Activated T-cell treated with anti-CD3 and anti-CD28 coated beads, Interleukin-2, amount 50 U/mL, for 4 hours (primary cell): ENCODE measurements around the gene DMD. TPM values are rescaled to one million over a fixed set of nuclear protein-coding genes. Genes with fewer than 3 reads are reported as not detected.

Experiments used
- ATAC-seq, 2 donors: fragments of 200-7000 bp; cut with Tn5 transposase; one replicate each; pipeline ENCODE4 v1.10.0; 2021
- DNase-seq: peaks from one replicate; pipeline ENCODE4 v3.0.0-alpha.2; 2020
- H3K27me3 Mint-ChIP-seq: one replicate; pipeline ENCODE4 v1.8.0; 2021; ENCODE audit warnings: low read depth, mixed read lengths
- H3K36me3 Mint-ChIP-seq: one replicate; pipeline ENCODE4 v1.8.0; 2022; ENCODE audit warnings: mixed read lengths; ENCODE audit not compliant: insufficient read depth
- H3K4me1 Mint-ChIP-seq: one replicate; pipeline ENCODE4 v1.8.0; 2021; ENCODE audit warnings: low read depth, mixed read lengths
- H3K4me3 Mint-ChIP-seq: one replicate; pipeline ENCODE4 v1.8.0; 2021; ENCODE audit warnings: mild to moderate bottlenecking, moderate library complexity, mixed read lengths
- H3K9me3 Mint-ChIP-seq: one replicate; pipeline ENCODE4 v1.8.0; 2021; ENCODE audit warnings: mixed read lengths
- total RNA-seq, 3 donors: library from RNA; stranded (reverse); gene quantifications; one replicate each; pipeline ENCODE4 v1.2.1, GENCODE V29; 2021

DMD gene
- total RNA-seq, 3 donors from 2014 or later: 0.29 to 1.4 (median 0.40) TPM

GRCh38 chrX:32644476-32645245 lies 566.7 kb downstream of the DMD start:
- Mint-ChIP-seq H3K9me3 (peaks cover 4% of the 10 kb centered on the region), H3K4me3 (no peak overlapping the region), H3K36me3 (no peaks in the 10 kb centered on the region), H3K27me3 (no peaks in the 10 kb centered on the region), H3K4me1 (no peaks in the 10 kb centered on the region)
- DNase-seq (no peak), ATAC-seq (no peak)

GRCh38 chrX:32642283-32642682 lies 569.1 kb downstream of the DMD start:
- H3K4me3 Mint-ChIP-seq: no peak overlapping the region
- H3K9me3 Mint-ChIP-seq: peaks cover 4% of the 10 kb centered on the region
- H3K27me3 Mint-ChIP-seq: no peaks in the 10 kb centered on the region
- DNase-seq (no peak), ATAC-seq (no peak)
- no peaks in the 10 kb centered on the region for H3K36me3 Mint-ChIP-seq
- no peaks in the 10 kb centered on the region for H3K4me1 Mint-ChIP-seq

DNA sequence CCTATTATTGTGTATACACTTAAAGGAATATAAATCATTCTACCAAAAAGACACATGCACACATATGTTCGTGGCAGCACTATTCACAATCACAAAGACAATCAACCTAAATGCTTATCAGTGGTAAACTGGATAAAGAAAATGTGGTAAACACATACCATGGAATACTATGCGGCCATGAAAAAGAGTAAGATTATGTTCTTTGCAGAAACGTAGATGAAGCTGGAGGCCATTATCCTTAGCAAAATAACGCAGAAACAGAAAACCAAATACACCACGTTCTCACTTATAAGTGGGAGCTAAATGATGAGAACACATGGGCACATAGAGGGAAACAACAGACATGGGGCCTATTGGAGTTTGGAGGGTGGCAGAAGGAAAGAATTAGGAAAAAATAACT lies 593.2 kb downstream of the DMD start:
- Mint-ChIP-seq H3K4me3 (no peak overlapping the region), H3K4me1 (no peaks in the 10 kb centered on the region), H3K9me3 (no peaks in the 10 kb centered on the region), H3K36me3 (no peaks in the 10 kb centered on the region), H3K27me3 (no peaks in the 10 kb centered on the region)
- ATAC-seq (no peak), DNase-seq (no peak)

GRCh38 chrX:32614707-32615106 lies 596.6 kb downstream of the DMD start:
- H3K9me3 Mint-ChIP-seq: no peaks in the 10 kb centered on the region
- H3K4me1 Mint-ChIP-seq: no peaks in the 10 kb centered on the region
- H3K4me3 Mint-ChIP-seq: no peak overlapping the region
- ATAC-seq: no peak
- no peaks in the 10 kb centered on the region for H3K27me3 Mint-ChIP-seq
- DNase-seq: no peak
- no peaks in the 10 kb centered on the region for H3K36me3 Mint-ChIP-seq

DNA sequence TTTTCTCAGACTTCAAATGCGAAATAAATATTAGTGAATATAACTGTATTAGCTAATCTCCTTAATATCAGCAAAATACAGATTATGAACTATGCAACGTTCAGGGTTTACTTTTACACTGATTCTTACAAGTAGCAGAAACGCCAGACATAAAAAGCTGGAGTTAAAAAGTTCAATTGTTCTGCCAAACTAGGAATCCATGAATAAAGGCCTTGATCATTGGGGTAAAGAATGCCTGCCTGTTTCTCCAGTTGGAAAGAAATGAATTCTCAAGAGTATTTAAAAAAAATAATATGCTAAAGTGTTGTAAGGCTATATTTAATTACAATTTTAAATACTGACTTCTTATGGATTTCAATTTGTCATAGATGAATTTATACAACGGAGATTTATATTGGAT lies 612.2 kb downstream of the DMD start:
- no peak for ATAC-seq
- no peak for DNase-seq
- no peaks in the 10 kb centered on the region for H3K4me1 Mint-ChIP-seq
- H3K4me3 Mint-ChIP-seq: no peak overlapping the region
- peaks cover 3% of the 10 kb centered on the region for H3K9me3 Mint-ChIP-seq
- no peaks in the 10 kb centered on the region for H3K36me3 Mint-ChIP-seq
- H3K27me3 Mint-ChIP-seq: no peaks in the 10 kb centered on the region

DNA sequence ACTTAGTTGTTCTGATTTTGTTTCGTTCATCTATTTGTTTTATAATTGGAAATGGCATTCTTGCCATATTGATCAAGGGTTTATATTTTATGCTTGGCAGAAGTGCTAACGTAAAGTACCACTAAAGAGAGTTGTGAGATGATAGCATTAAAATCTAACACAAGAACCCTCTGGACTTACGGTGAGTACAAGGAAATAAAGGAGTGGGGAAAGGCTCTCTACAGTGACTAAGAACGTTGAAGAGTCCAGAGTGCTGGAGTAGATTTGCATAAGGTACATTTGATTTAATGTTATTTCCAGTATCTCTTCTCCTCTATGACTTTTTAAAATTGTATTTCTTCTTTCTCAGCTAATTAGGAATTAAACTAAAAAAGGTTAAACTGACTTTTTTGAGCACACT lies 612.6 kb downstream of the DMD start:
- ATAC-seq (no peak), DNase-seq (no peak)
- Mint-ChIP-seq H3K9me3 (peaks cover 3% of the 10 kb centered on the region), H3K27me3 (no peaks in the 10 kb centered on the region), H3K4me3 (no peak overlapping the region), H3K36me3 (no peaks in the 10 kb centered on the region), H3K4me1 (no peaks in the 10 kb centered on the region)

- Mint-ChIP-seq H3K27me3 (no peaks in the 10 kb centered on the region), H3K36me3 (no peaks in the 10 kb centered on the region), H3K4me1 (no peaks in the 10 kb centered on the region), H3K4me3 (no peak overlapping the region), H3K9me3 (peaks cover 2% of the 10 kb centered on the region)
- ATAC-seq (no peak), DNase-seq (no peak)
Measured at GRCh38 chrX:32597777-32598176, 613.6 kb downstream of the DMD start.

DNA sequence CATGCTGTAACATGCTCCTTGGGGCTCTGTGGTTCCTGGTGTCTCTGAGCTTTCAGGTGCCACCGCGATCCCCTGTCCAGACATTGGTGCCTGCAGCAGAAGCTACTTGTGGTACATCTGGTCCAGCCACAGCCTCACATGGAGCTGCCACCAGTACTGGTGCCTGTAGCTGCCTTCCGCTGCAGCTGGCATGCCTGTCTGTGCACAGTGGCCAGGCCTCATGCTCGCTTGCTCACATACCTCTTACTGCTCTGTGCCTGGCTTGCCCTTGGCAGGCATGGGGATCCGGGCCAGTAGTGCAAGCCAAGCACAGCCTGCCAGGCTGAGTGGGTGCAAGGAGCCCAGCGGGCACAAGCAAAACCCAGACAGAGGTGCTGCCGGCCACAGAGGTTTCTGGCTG lies 618.6 kb downstream of the DMD start:
- no peaks in the 10 kb centered on the region for H3K36me3 Mint-ChIP-seq
- H3K4me3 Mint-ChIP-seq: no peak overlapping the region
- ATAC-seq (no peak), DNase-seq (no peak)
- no peaks in the 10 kb centered on the region for H3K27me3 Mint-ChIP-seq
- no peaks in the 10 kb centered on the region for H3K4me1 Mint-ChIP-seq
- H3K9me3 Mint-ChIP-seq: no peaks in the 10 kb centered on the region

DNA sequence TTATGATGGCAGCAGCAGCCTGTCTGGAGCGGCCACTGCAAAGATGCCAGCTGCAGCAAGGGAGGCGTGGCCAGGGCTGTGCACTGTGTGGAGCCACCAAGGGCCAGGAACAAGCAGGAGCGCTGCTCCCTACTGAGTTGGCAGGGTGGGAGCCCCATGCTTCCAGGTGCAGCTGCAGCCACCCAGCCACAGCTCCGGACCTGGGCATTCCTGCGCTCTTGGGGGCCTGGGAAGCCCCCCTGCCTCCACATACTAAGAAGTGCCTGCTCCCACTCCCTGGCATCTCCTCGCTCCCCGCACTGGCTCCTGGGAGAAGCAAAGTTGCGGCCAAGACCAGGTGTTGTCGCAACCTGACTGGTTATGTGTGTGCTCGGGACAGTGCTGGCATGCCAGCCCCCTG lies 619.8 kb downstream of the DMD start:
- Mint-ChIP-seq H3K36me3 (no peaks in the 10 kb centered on the region), H3K4me3 (no peak overlapping the region), H3K27me3 (no peaks in the 10 kb centered on the region), H3K4me1 (no peaks in the 10 kb centered on the region), H3K9me3 (no peaks in the 10 kb centered on the region)
- no peak for DNase-seq
- ATAC-seq: no peak

DNA sequence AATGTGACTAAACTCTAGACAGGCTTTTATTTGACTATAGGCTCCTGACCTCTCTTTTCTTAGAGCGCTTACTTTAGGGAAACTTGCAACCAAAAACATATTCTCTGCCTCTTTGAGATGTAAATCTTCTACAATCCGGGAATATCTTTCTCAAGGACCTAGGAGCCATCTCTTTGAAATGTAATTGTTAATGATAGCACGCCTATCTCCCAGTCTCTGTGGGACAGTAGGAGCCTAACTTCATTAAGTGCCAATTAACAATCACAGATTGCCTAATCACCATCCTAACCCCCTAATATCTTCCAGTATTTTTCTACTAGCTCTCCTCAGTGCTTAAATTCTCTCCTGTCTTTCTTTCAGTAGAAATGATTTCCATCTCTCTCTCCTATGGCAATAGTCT lies 628.6 kb downstream of the DMD start:
- ATAC-seq: no peak
- Mint-ChIP-seq H3K27me3 (no peaks in the 10 kb centered on the region), H3K36me3 (no peaks in the 10 kb centered on the region), H3K9me3 (no peaks in the 10 kb centered on the region), H3K4me3 (no peak overlapping the region), H3K4me1 (no peaks in the 10 kb centered on the region)
- DNase-seq: no peak

DNA sequence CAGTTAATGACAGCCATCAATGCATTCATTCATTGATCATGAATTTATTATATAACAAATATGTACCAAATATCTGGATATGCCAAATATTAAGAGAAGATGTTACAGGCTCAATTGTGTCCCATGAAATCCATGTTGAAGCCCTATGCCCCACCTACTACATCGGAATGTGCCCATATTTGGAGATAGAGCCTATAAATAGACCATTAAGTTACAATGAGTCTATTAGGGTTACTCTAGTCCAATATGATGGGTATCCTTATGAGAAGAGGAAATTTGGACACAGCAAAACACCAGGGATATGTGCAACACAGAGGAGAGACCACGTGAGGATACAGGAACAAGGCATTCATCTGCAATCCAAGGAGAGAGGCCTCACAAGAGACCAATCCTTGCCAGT lies 634.5 kb downstream of the DMD start:
- H3K27me3 Mint-ChIP-seq: no peaks in the 10 kb centered on the region
- DNase-seq (no peak), ATAC-seq (no peak)
- H3K4me3 Mint-ChIP-seq: no peak overlapping the region
- H3K9me3 Mint-ChIP-seq: no peaks in the 10 kb centered on the region
- H3K36me3 Mint-ChIP-seq: no peaks in the 10 kb centered on the region
- no peaks in the 10 kb centered on the region for H3K4me1 Mint-ChIP-seq

DNA sequence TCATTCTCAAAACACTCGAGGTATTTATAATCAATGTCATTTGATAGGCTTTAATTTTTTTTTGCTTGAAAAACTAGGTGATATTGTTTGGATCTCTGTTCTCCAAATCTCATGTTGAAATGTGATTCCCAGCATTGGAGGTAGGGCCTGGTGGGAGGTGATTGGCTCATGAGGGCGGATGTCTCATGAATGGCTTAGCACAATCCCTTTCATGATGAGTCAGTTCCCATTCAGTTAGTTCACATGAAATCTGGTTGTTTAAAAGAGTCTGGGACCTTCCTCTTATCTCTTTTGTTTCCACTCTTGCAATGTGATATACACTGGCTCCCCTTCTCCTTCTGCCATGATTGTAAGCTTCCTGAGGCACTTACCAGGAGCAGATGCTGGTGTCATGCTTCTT lies 638.7 kb downstream of the DMD start:
- no peak for DNase-seq
- Mint-ChIP-seq H3K27me3 (no peaks in the 10 kb centered on the region), H3K9me3 (no peaks in the 10 kb centered on the region), H3K4me3 (no peak overlapping the region), H3K4me1 (no peaks in the 10 kb centered on the region), H3K36me3 (no peaks in the 10 kb centered on the region)
- no peak for ATAC-seq

DNA sequence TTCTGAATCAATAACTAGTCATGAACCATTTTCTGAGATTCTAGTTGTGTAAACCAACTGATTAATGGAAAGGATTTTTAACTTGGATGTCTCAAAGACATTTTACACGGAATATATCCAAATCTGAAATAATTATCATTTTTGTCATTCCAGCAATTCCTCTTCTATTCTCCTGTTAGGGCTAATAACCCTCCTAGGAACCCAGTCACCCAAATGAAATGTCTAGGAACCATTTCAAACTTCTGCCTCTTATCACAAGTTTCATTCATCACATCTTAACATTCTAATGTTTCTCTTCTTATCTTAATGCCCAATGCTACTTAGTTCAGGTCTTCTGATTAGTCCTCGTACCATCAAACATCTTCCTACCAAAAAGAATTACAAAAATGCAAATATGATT lies 639.8 kb downstream of the DMD start:
- Mint-ChIP-seq H3K36me3 (no peaks in the 10 kb centered on the region), H3K4me1 (no peaks in the 10 kb centered on the region), H3K27me3 (no peaks in the 10 kb centered on the region), H3K9me3 (no peaks in the 10 kb centered on the region), H3K4me3 (no peak overlapping the region)
- ATAC-seq: no peak
- no peak for DNase-seq

- Mint-ChIP-seq H3K9me3 (no peaks in the 10 kb centered on the region), H3K36me3 (no peaks in the 10 kb centered on the region), H3K4me1 (no peaks in the 10 kb centered on the region), H3K27me3 (no peaks in the 10 kb centered on the region), H3K4me3 (no peak overlapping the region)
- DNase-seq (no peak), ATAC-seq (no peak)
Measured at GRCh38 chrX:32562261-32562660, 649.1 kb downstream of the DMD start.

DNA sequence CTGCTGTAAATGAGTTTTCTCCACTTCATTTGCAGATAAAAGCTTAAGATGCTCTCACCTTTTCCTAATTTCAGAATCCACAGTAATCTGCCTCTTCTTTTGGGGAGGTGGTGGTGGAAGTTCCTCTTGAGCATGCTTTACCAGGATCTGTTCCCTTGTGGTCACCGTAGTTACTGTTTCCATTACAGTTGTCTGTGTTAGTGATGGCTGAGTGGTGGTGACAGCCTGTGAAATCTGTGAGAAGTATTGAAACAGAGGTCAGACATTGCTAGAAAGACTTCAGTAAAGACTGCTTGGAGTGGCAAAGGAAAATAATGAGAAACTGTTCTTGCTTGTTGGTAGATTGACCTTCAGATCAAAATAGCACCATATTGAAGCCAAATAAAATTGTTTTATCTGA lies 666.2 kb downstream of the DMD start:
- Mint-ChIP-seq H3K27me3 (no peaks in the 10 kb centered on the region), H3K4me3 (no peak overlapping the region), H3K36me3 (no peaks in the 10 kb centered on the region), H3K9me3 (no peaks in the 10 kb centered on the region), H3K4me1 (no peaks in the 10 kb centered on the region)
- ATAC-seq (no peak), DNase-seq (no peak)

DNA sequence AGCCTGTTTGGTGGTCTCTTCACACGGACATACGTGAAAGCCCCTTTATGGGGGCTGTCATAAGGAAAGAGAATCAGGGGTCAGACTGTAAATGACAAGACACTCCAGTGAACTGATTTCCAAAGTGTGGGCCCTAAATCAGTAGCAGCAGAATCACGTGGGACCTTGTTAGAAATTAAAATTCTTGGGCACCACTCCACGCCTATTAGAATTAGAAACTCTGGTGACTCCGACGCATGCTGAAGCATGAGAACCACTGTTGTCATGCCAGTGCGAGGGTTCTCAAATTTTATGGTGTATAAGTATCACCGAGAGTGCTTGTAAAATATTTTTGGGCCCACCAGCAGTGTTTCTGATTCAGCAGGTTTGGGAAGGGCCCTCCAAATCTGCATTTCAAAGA lies 672.8 kb downstream of the DMD start:
- DNase-seq (no peak), ATAC-seq (no peak)
- Mint-ChIP-seq H3K4me1 (no peaks in the 10 kb centered on the region), H3K36me3 (no peaks in the 10 kb centered on the region), H3K9me3 (no peaks in the 10 kb centered on the region), H3K4me3 (no peak overlapping the region), H3K27me3 (no peaks in the 10 kb centered on the region)
